Measurements from ENCODE around the gene EFCAB5.
"Not testable (repeated sequence)": the region's sequence is repeated elsewhere in the genome, so short reads cannot be mapped to it uniquely, and the experiment has no call there.

Gene EFCAB5

DNA sequence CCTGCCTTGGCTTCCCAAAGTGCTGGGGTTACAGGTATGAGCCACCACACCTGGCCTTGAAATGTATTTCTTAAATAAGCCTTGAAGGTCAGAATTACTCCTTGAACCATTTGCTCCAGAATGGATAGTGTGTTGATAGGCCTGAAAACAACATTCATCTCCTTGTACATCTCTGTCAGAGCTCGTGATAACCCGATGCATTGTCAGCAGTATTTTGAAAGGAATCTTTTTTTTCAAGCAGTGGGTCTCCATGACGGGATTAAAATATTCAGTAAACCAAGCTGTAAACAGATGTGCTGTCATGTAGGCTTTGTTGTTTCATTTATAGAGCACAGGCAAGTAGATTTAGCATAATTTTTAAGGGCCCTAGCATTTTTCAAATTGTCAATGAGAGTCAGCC is 191.8 kb downstream of the EFCAB5 start:
- Histone ChIP-seq H3K4me3 (ENCODE audit: low read depth, low read length) (no peak overlapping the region), H3K36me3 (ENCODE audit: control insufficient read depth, insufficient read depth, low read length) (no peaks in the 10 kb centered on the region), H3K4me1 (peaks cover 6% of the 10 kb centered on the region), H3K9ac (no peak overlapping the region), H3K9me3 (ENCODE audit: control insufficient read depth, low read length) (no peaks in the 10 kb centered on the region), H3K27me3 (ENCODE audit: control insufficient read depth, insufficient read depth, low read length) (no peaks in the 10 kb centered on the region), H3K4me2 (ENCODE audit: low read length) (no peak overlapping the region), H3K79me2 (peaks cover 37% of the 10 kb centered on the region), H3K27ac (no peak overlapping the region), H2AFZ (no peak overlapping the region)
- TF ChIP-seq, protein P1, sequence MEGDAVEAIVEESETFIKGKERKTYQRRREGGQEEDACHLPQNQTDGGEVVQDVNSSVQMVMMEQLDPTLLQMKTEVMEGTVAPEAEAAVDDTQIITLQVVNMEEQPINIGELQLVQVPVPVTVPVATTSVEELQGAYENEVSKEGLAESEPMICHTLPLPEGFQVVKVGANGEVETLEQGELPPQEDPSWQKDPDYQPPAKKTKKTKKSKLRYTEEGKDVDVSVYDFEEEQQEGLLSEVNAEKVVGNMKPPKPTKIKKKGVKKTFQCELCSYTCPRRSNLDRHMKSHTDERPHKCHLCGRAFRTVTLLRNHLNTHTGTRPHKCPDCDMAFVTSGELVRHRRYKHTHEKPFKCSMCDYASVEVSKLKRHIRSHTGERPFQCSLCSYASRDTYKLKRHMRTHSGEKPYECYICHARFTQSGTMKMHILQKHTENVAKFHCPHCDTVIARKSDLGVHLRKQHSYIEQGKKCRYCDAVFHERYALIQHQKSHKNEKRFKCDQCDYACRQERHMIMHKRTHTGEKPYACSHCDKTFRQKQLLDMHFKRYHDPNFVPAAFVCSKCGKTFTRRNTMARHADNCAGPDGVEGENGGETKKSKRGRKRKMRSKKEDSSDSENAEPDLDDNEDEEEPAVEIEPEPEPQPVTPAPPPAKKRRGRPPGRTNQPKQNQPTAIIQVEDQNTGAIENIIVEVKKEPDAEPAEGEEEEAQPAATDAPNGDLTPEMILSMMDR (IDR thresholded peaks at IDR 0.05), result no peak

DNA sequence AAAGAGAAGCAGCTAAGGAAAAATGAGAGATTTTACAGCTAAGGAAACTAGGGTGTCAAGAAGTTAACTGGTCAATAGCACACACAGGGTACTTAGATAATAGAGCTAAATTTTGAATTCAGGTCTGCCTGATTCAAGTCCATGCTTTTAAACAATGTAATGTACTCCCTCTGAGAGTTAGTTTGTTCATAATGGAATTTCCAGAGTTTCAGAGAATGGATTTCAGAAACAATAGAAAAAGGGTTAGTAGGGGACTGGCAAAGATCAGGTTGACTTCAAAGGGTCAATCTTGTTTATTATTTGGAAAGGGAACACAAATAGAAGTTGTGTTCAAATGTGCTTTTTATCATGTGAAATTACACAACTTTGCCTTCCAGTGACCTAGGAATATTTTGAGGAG is 193.1 kb downstream of the EFCAB5 start:
- Histone ChIP-seq H3K9ac (no peak overlapping the region), H3K36me3 (ENCODE audit: control insufficient read depth, insufficient read depth, low read length) (no peaks in the 10 kb centered on the region), H2AFZ (no peak overlapping the region), H3K79me2 (peaks cover 45% of the 10 kb centered on the region), H3K4me1 (peaks cover 6% of the 10 kb centered on the region), H3K27ac (no peak overlapping the region), H3K27me3 (ENCODE audit: control insufficient read depth, insufficient read depth, low read length) (no peaks in the 10 kb centered on the region), H3K9me3 (ENCODE audit: control insufficient read depth, low read length) (no peaks in the 10 kb centered on the region), H3K4me3 (ENCODE audit: low read depth, low read length) (no peak overlapping the region), H3K4me2 (ENCODE audit: low read length) (no peak overlapping the region)
- TF ChIP-seq, protein P1 (IDR thresholded peaks at IDR 0.05), result no peak

DNA sequence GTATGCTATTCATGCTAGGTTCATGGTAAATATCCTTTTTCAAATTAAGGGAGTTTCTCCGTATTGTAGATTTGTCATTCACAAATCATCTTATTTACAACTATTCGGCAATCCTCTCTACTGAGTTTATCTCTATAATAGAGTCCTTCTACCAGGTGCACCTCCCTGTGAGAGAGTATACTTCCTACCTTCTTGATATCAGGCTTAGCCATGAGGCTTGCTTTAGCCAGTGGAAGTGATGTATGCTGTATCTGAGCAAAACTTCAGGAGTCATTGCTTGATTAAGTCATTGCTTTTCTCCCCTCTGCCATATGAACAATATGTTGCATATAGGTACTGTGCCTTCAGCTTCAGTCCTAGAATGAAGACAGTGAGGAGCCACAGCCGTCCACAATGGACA is 195.7 kb downstream of the EFCAB5 start:
- TF ChIP-seq, protein P1 (IDR thresholded peaks at IDR 0.05), result no peak
- H3K4me2 ChIP-seq (ENCODE audit: low read length), result no peak overlapping the region
- peaks cover 52% of the 10 kb centered on the region for H3K79me2 ChIP-seq
- no peak overlapping the region for H2AFZ ChIP-seq
- no peaks in the 10 kb centered on the region for H3K27me3 ChIP-seq (ENCODE audit: control insufficient read depth, insufficient read depth, low read length)
- H3K27ac ChIP-seq, result no peak overlapping the region
- peaks cover 6% of the 10 kb centered on the region for H3K4me1 ChIP-seq
- no peaks in the 10 kb centered on the region for H3K36me3 ChIP-seq (ENCODE audit: control insufficient read depth, insufficient read depth, low read length)
- no peak overlapping the region for H3K4me3 ChIP-seq (ENCODE audit: low read depth, low read length)
- H3K9ac ChIP-seq, result no peak overlapping the region
- H3K9me3 ChIP-seq (ENCODE audit: control insufficient read depth, low read length), result no peaks in the 10 kb centered on the region

DNA sequence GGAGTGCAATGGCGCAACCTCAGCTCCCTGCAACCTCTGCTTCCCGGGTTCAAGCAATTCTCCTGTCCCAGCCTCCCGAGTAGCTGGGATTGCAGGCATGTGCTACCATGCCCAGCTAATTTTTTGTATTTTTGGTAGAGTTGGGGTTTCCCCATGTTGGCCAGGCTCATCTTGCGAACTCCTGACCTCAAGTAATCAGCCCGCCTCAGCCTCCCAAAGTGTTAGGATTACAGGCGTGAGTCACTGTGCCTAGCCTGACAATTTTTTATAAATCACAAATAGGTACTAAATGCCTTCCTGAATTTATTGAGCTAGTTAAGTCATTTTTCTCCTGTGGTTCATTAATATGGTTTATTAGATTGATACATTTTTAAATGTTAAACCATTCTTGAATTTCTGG is 206.4 kb downstream of the EFCAB5 start:
- H3K9me3 ChIP-seq (ENCODE audit: control insufficient read depth, low read length); H3K4me1 ChIP-seq; H2AFZ ChIP-seq; H3K4me3 ChIP-seq (ENCODE audit: low read depth, low read length); H3K36me3 ChIP-seq (ENCODE audit: control insufficient read depth, insufficient read depth, low read length); H3K27ac ChIP-seq; H3K9ac ChIP-seq; H3K4me2 ChIP-seq (ENCODE audit: low read length); H3K27me3 ChIP-seq (ENCODE audit: control insufficient read depth, insufficient read depth, low read length): not testable (repeated sequence)
- peaks cover 31% of the 10 kb centered on the region for H3K79me2 ChIP-seq

DNA sequence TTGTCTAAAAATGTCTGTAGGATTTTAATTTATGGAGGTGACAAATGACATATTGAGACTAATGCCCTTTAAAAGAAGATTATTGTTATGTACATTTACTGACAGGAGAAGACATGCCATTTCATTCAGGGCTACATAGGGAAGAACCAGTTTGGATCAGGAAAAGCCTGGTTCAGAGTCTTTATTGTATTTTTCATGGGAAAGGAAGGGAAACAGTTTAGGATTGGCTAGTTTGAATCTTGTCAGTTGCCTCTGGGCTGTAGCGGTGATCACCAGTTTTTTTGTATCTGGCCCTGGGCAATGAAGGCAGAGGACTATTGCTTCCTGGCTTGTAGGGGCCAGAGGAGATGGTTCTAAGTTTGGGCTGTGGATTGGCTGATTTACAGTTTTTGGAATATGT is 206.9 kb downstream of the EFCAB5 start:
- H3K79me2 ChIP-seq, result peaks cover 32% of the 10 kb centered on the region
- TF ChIP-seq, protein P1 (IDR thresholded peaks at IDR 0.05), result no peak

More for the DNA sequence above, 206.9 kb downstream of the EFCAB5 start:
- Histone ChIP-seq H3K36me3 (ENCODE audit: control insufficient read depth, insufficient read depth, low read length) (no peaks in the 10 kb centered on the region), H3K9me3 (ENCODE audit: control insufficient read depth, low read length) (no peaks in the 10 kb centered on the region), H2AFZ (no peak overlapping the region), H3K27ac (no peak overlapping the region), H3K4me2 (ENCODE audit: low read length) (no peak overlapping the region), H3K4me3 (ENCODE audit: low read depth, low read length) (no peak overlapping the region), H3K9ac (no peak overlapping the region), H3K27me3 (ENCODE audit: control insufficient read depth, insufficient read depth, low read length) (no peaks in the 10 kb centered on the region), H3K4me1 (no peaks in the 10 kb centered on the region)
